SJCRH30 (cell line): Measurements from ENCODE around the gene TBX3. TPM values are rescaled to one million over a fixed set of nuclear protein-coding genes. Genes with fewer than 3 reads are reported as not detected.

Experiments used
- DNase-seq, 2 experiments: peaks; one replicate each; pipeline ENCODE4 v3.0.0-alpha.2; 2015 to 2020
- H3K27ac ChIP-seq: fragments of 250-450 bp; sonication (Bioruptor Pico); 2 replicates; pipeline ENCODE4 v1.5.1; 2020; ENCODE audit warnings: mild to moderate bottlenecking, moderate library complexity
- H3K27me3 ChIP-seq: fragments of 250-450 bp; sonication (Bioruptor Pico); 2 replicates; pipeline ENCODE4 v1.5.1; 2020; ENCODE audit warnings: mild to moderate bottlenecking, moderate library complexity
- H3K36me3 ChIP-seq: fragments of 250-450 bp; sonication (Bioruptor Pico); 2 replicates; pipeline ENCODE4 v1.5.1; 2020; ENCODE audit warnings: mild to moderate bottlenecking, moderate library complexity
- H3K4me1 ChIP-seq: fragments of 250-450 bp; sonication (Bioruptor Pico); 2 replicates; pipeline ENCODE4 v1.5.1; 2020; ENCODE audit warnings: mild to moderate bottlenecking, moderate library complexity
- H3K4me3 ChIP-seq: fragments of 250-450 bp; sonication (Bioruptor Pico); 2 replicates; pipeline ENCODE4 v1.5.1; 2020; ENCODE audit warnings: mild to moderate bottlenecking, moderate library complexity
- H3K9me3 ChIP-seq: fragments of 250-450 bp; sonication (Bioruptor Pico); replicated peaks from 2 replicates; pipeline ENCODE4 v1.5.1; 2020; ENCODE audit warnings: mild to moderate bottlenecking, moderate library complexity
- total RNA-seq: library from RNA; depleted of rRNA; stranded (reverse); fragments of >200 nt; shearing (Covaris generic); gene quantifications from 2 replicates; pipeline ENCODE4 v1.2.3, GENCODE V29; 2014

The TBX3 gene
- total RNA-seq, 1 experiment from 2014 or later, result not detected

DNA sequence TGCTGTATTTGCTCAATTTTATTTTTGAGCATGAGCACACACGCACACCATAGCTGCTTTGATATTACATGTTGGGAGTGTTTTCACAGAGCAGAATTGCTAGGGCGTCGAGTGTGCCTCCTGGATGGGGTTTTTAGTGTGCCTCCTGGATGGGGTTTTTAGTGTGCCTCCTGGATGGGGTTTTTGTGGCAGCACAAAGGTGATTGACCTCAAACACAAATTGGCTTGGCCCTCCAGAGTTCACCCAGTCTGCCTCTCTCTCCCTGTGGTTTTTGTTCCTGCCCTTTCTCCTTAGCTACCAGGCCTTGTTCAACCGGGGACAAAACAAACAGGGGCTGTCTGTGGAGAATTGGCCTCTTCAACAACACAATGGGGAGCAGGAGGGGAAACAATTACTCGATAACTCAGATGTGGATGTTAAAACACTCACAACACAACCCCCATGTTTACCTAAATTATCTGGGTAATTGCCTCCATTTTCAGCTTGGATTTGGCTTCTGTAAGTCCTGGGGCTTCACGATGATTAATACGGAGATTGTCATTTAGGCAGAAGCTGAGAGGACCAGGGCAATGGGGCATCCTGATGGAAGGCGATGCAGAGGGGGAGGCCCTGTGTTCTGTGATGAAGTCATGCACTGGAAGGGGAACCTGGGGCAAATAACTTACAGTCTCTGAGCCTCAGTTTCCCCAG is 26.9 kb downstream of the TBX3 start:
- no peak overlapping the region for H3K4me3 ChIP-seq
- no peak overlapping the region for H3K27ac ChIP-seq
- H3K27me3 ChIP-seq, result no peaks in the 10 kb centered on the region
- H3K36me3 ChIP-seq, result no peaks in the 10 kb centered on the region
- no peak for DNase-seq
- no peaks in the 10 kb centered on the region for H3K9me3 ChIP-seq
- no peaks in the 10 kb centered on the region for H3K4me1 ChIP-seq

DNA sequence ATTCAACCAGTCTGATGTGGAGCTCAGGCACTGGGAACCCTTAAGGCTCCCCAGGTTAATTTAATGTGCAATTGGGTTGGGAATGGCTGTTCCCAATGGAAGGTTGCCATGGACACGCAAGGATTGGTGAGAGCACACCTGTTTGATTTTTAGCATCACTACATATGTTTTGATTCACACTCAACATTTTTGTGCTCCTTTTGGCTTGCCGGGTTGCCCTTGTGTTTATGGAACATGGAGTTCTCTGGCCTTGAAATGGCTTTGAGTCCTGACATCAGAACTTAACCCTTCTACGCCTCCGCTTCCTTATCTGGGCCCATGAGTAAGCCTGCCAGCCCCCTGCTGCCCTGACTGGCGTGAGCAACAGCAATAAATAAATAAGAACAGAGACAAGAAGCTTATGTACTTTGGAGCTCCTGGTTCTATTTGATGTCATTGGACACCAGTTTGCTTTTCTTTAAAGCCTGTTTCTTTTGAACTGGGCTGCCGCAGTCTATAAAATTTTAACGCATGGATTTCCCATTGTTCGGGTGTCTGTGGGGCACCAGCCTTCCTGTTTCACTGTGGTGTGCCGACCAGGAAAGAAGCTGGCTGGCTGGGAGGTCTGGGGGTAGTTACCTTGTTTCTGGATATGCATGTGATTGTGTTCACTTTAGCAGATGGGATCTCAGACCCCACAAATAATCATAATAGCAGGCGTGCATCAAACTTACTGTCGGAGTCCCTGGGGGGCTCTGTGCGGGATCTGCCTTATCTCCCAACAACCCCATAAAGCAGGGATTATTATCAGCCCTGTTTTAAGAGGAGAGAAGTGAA is 27.8 kb downstream of the TBX3 start:
- H3K9me3 ChIP-seq, result no peaks in the 10 kb centered on the region
- DNase-seq, result no peak
- H3K36me3 ChIP-seq, result no peaks in the 10 kb centered on the region
- no peaks in the 10 kb centered on the region for H3K4me1 ChIP-seq
- H3K27me3 ChIP-seq, result no peaks in the 10 kb centered on the region
- no peak overlapping the region for H3K4me3 ChIP-seq
- no peak overlapping the region for H3K27ac ChIP-seq

DNA sequence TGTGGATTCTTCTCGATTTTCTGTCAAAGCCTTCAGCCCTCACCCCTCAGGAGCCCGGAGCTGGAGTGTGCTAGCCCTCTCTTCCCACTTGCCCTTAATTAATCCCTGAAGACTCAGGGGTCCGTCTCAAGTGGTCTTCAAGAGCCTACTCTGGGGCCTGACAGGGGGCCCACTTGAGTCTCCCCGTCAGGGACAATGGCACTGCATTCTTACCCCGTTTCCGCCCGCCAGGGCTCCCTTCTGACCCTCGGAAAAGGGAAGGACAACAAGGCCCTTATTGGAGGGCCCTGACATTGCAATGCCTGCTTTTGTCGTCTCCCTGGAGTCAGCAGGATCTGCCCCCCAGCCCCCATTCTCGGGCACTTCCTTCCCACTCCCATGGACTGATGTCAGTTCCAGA is 34.4 kb downstream of the TBX3 start:
- Histone ChIP-seq H3K4me1 (no peaks in the 10 kb centered on the region), H3K4me3 (no peak overlapping the region), H3K27me3 (no peaks in the 10 kb centered on the region; the same call in 1 of the 2 replicates), H3K9me3 (no peaks in the 10 kb centered on the region), H3K27ac (no peak overlapping the region), H3K36me3 (no peaks in the 10 kb centered on the region)
- no peak for DNase-seq

DNA sequence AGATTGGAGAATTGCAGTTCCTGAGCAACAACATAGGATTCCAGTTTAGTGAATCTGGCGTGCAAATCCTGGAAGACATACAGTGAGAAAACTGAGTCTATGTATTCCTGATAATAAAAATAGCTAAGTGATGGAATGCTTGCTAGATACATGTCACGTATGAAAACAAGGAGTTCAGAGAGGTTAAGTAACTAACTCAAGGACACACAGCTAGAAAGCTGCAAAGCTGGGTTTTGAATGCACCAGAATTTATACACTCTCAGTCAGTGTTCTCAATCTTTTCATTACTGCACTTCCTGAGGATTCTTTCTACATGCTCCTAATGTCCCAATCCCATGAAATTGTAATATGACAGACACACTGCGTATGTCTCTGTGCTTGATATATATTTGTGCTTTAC is 35.3 kb downstream of the TBX3 start:
- Histone ChIP-seq H3K4me3 (no peak overlapping the region), H3K4me1 (no peaks in the 10 kb centered on the region), H3K9me3 (no peaks in the 10 kb centered on the region), H3K27ac (no peak overlapping the region), H3K27me3 (no peaks in the 10 kb centered on the region; the same call in 1 of the 2 replicates), H3K36me3 (no peaks in the 10 kb centered on the region)
- DNase-seq, result no peak

DNA sequence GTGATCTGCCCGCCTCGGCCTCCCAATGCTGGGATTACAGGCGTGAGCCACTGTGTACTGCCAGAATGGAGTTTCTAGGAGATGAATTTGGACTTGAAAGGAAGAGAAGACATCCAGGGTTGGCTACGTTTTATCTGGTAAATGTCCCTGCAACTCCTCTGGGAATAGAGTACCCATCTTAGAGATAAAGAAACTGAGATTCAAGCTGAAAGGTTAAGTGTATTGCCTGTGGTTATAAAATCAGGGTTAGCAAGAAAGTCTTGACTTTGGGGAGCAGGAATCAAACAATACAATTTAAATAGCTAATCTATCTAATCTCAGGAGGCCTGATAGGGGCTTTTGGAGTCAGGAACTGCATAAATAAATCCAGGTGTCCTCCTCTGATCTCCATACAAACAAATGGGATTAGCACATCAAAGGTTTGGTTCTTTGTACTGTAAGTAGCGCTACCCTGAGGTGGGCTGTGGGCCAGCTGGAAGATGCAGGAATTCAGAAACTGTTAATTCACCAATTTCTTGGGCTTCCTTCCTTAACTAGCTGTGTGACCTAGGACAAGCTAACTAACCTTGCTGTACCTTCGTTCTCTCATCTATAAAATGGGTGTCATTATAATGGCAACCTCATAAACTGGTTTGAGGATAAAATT is 45.1 kb downstream of the TBX3 start:
- Histone ChIP-seq H3K27ac (no peak overlapping the region), H3K36me3 (no peaks in the 10 kb centered on the region), H3K4me1 (no peaks in the 10 kb centered on the region), H3K9me3 (no peaks in the 10 kb centered on the region), H3K4me3 (no peak overlapping the region), H3K27me3 (no peaks in the 10 kb centered on the region; the same call in 1 of the 2 replicates)
- no peak for DNase-seq

DNA sequence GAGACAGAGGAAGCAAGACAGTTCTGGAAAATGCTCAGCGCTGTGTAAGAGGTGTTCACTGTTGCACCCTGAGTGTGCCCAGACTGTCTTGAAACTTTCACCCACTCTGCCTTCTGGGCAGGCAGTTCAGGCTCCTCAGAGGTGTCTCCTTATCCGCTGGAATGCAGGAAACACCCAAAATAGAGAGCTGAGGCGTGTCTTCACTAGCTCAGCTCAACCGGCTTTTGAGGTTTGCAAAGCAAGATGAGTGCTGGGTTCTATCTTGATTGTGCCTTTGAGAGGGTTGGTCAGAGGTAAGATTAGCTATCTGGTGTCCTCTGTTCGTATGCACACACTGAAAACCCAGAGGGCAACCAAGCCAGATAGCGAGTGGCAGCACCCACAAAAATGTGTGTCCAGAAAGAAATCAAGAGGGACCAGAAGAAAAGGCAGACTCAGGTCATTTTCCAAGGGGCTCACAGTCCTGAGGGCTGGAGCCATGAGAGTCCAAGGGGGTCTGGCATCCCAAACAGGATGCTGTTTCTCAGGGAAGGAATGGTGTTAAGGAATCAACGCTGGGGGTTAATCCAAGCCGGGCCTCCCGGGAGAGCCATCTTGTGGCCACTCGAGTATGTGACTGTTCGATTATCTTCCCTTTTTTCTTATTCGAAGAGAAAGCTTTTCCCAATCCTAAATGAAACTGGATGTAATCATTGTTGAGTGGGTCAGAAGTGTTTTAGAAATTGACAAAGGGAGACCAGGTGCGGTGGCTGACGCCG is 47.1 kb downstream of the TBX3 start:
- no peak overlapping the region for H3K27ac ChIP-seq

DNA sequence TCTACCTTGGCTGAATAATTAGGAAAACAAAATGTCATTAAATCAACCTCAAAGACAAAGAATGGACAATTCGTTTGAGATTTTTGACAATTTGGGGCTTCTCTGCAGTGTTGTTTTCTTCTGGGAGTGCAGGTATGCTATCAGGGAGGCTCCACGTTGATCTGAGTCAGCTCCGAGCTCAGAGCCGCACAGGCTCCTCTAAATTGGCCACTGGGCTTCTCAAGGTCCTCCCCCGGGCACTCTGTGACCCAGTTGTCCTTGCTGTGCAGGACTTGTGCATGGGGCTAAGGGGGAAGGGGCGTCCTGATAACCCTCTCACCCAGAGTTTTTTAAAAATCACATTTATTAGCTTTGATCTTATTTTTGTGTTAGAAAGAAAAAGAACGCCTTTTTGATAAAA is 52.7 kb downstream of the TBX3 start:
- H3K4me3 ChIP-seq, result no peak overlapping the region

More for the DNA sequence above, 47.1 kb downstream of the TBX3 start:
- H3K4me3 ChIP-seq, result no peak overlapping the region
- H3K36me3 ChIP-seq, result no peaks in the 10 kb centered on the region
- no peak for DNase-seq
- H3K27me3 ChIP-seq, result no peaks in the 10 kb centered on the region; the same call in 1 of the 2 replicates
- H3K4me1 ChIP-seq, result no peaks in the 10 kb centered on the region
- no peaks in the 10 kb centered on the region for H3K9me3 ChIP-seq

DNA sequence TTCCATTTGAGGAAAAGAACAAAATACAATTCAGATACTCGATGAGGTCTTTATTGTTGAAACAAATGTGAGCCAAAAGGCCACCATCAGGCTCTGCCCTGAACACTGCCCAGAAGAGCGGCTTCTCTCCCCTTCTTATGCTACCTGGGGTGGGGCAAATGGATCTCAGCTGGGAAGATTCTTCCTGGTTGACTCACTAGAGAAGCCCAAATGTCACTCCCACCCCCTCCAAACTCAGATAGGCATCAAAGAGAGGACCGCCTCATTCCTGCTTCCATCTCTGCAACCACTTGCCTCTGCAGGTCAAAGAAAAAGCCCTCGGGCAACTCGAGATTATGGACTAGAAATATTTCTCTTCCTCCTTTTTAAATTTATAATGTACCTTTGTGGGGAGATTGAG is 55.8 kb downstream of the TBX3 start:
- H3K9me3 ChIP-seq, result no peaks in the 10 kb centered on the region
- H3K36me3 ChIP-seq, result no peaks in the 10 kb centered on the region
- no peaks in the 10 kb centered on the region for H3K4me1 ChIP-seq
- H3K27ac ChIP-seq, result no peak overlapping the region
- H3K27me3 ChIP-seq, result no peaks in the 10 kb centered on the region
- DNase-seq, result no peak
- H3K4me3 ChIP-seq, result no peak overlapping the region

More for the DNA sequence above, 52.7 kb downstream of the TBX3 start:
- Histone ChIP-seq H3K9me3 (no peaks in the 10 kb centered on the region), H3K27me3 (no peaks in the 10 kb centered on the region), H3K36me3 (no peaks in the 10 kb centered on the region), H3K27ac (no peak overlapping the region), H3K4me1 (no peaks in the 10 kb centered on the region)
- DNase-seq, result no peak

DNA sequence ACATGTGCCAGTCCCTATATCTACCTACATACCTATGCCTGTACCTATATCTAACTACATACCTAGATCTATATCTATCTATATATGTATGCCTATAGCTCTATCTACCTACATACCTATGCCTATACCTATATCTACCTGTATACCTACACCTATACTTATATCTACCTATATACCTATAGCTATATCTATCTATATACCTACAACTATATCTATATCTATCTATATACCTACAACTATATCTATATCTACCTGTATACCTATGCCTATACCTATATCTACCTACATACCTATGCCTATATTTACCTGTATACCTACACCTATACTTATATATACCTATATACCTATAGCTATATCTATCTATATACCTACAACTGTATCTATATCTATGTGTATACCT is 56.6 kb downstream of the TBX3 start:
- no peaks in the 10 kb centered on the region for H3K4me1 ChIP-seq
- no peak overlapping the region for H3K27ac ChIP-seq
- no peaks in the 10 kb centered on the region for H3K36me3 ChIP-seq
- no peak overlapping the region for H3K4me3 ChIP-seq
- no peak for DNase-seq
- H3K9me3 ChIP-seq, result no peaks in the 10 kb centered on the region
- no peaks in the 10 kb centered on the region for H3K27me3 ChIP-seq

DNA sequence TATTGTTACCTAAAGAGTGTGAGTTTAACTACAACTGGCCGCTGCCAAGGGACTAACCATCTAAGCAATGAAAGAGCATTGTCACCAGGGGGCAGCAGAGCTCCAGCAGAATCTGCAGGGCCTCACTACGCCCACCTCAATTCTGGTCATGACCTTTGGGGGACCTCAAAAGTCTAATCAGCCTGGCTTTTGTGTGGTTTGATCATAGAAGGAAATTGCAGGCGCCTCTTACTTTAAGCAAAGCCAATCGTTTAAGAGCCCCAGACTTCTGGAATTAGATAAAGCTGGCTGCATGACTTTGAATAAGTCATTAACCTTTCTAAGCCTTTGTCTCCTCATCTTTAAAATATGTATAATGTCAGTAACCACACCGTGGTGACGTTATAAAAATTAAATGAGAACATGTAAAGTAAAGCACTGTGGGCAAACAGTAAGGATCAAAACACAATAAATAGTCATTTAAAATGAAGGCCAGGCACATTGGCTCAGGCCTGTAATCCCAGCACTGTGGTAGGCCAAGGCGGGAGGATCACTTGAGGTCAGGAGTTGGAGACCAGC is 58.6 kb downstream of the TBX3 start:
- Histone ChIP-seq H3K36me3 (no peaks in the 10 kb centered on the region), H3K27ac (no peak overlapping the region), H3K4me3 (no peak overlapping the region), H3K4me1 (no peaks in the 10 kb centered on the region), H3K9me3 (no peaks in the 10 kb centered on the region), H3K27me3 (no peaks in the 10 kb centered on the region)
- peak; percentile 43 to 69 for DNase-seq

DNA sequence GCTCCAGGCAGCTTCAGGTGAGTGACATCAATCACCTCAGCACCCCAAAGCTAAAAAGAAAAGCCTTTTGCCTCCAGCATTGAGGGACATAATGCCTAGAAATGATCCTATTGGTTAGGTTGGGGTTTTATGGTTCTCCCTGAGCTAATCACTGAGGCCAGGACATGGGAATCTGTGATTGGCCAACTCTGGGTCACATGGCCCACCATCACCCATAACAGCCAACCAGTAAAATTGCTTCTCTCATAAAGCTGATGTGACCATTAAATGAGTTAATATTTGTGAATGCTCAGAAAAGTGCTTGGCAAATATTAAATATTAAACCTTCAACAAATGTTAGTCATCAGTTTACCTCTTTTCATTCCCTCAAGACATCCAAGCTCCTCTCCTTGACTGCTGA is 60.2 kb downstream of the TBX3 start:
- no peak overlapping the region for H3K27ac ChIP-seq
- no peaks in the 10 kb centered on the region for H3K36me3 ChIP-seq
- no peak overlapping the region for H3K4me3 ChIP-seq
- no peaks in the 10 kb centered on the region for H3K27me3 ChIP-seq
- no peaks in the 10 kb centered on the region for H3K4me1 ChIP-seq
- no peaks in the 10 kb centered on the region for H3K9me3 ChIP-seq
- no peak for DNase-seq
